PC-3 (cell line): ENCODE results near the gene TCF7L1.

ENCODE experiments used
- CTCF ChIP-seq: fragments of 300-600 bp; sonication (generic); conservative IDR thresholded peaks from 2 replicates; pipeline ENCODE4 v1.5.1; 2017; ENCODE audit warnings: antibody characterized with exemption, low read depth, mild to moderate bottlenecking, low read length
- EZH2 ChIP-seq: fragments of 300-600 bp; sonication (generic); IDR thresholded peaks from one replicate; pipeline ENCODE4 v1.6.1; 2017; ENCODE audit warnings: antibody characterized with exemption, mild to moderate bottlenecking, low read length; ENCODE audit not compliant: unreplicated experiment
- EZH2phosphoT487 ChIP-seq: fragments of 300-600 bp; sonication (generic); IDR thresholded peaks from 2 replicates; pipeline ENCODE4 v1.6.1; 2018; ENCODE audit warnings: mild to moderate bottlenecking, antibody characterized with exemption, low read length, borderline replicate concordance

- TF ChIP-seq CTCF (no peak), EZH2phosphoT487 (no peak), EZH2 (no peak)
Measured at GRCh38 chr2:85189606-85190270, 56.5 kb downstream of the TCF7L1 start.
